ENCODE data around the gene C11orf16. TPM values are rescaled to one million over a fixed set of nuclear protein-coding genes. Genes with fewer than 3 reads are reported as not detected.

Gene C11orf16
- total RNA-seq, 2 donors from 2014 or later, result not detected

- peak overlapping the region; percentile 87 for H3K4me3 ChIP-seq
- ATAC-seq (ENCODE audit: insufficient number of reproducible peaks, low FRiP score, low read depth) (no peak), DNase-seq (ENCODE audit: low spot score) (no peak)
- no peak for TF ChIP-seq CTCF (IDR thresholded peaks at IDR 0.05)
- H3K27me3 ChIP-seq (replicated peaks; ENCODE audit: insufficient read depth), result no peaks in the 10 kb centered on the region
- H3K4me1 ChIP-seq (ENCODE audit: control insufficient read depth in 1 of 2, low read depth in 2 of 2), result peaks cover 14 to 41% of the 10 kb centered on the region in 2 donors
- no peaks in the 10 kb centered on the region for H3K36me3 ChIP-seq
- H3K9me3 ChIP-seq, result no peaks in the 10 kb centered on the region
- H3K27ac ChIP-seq, result peak overlapping the region; percentile 21 to 93
Observed at GRCh38 chr11:8962841-8963240, 30.1 kb upstream of the C11orf16 start.

GRCh38 chr11:8961401-8961800 is 28.7 kb upstream of the C11orf16 start:
- no peak for TF ChIP-seq CTCF (IDR thresholded peaks at IDR 0.05)
- Histone ChIP-seq H3K27me3 (replicated peaks; ENCODE audit: insufficient read depth) (no peaks in the 10 kb centered on the region), H3K4me3 (no peak overlapping the region), H3K36me3 (no peaks in the 10 kb centered on the region), H3K9me3 (no peaks in the 10 kb centered on the region), H3K4me1 (ENCODE audit: control insufficient read depth in 1 of 2, low read depth in 2 of 2) (peaks cover 14 to 41% of the 10 kb centered on the region in 2 donors), H3K27ac (no peak overlapping the region)
- DNase-seq (ENCODE audit: low spot score), result no peak
- ATAC-seq (ENCODE audit: insufficient number of reproducible peaks, low FRiP score, low read depth), result no peak

- Histone ChIP-seq H3K27ac (peak overlapping the region; percentile 6 to 50), H3K27me3 (replicated peaks; ENCODE audit: insufficient read depth) (no peaks in the 10 kb centered on the region), H3K36me3 (peaks cover 9% of the 10 kb centered on the region), H3K9me3 (no peaks in the 10 kb centered on the region), H3K4me3 (peak overlapping the region; percentile 11), H3K4me1 (ENCODE audit: control insufficient read depth in 1 of 2, low read depth in 2 of 2) (peaks cover 14 to 30% of the 10 kb centered on the region in 2 donors)
- ATAC-seq (ENCODE audit: insufficient number of reproducible peaks, low FRiP score, low read depth) (no peak), DNase-seq (ENCODE audit: low spot score) (no peak)
- TF ChIP-seq CTCF (IDR thresholded peaks at IDR 0.05), result peak; percentile 48
Observed at GRCh38 chr11:8959546-8960166, 26.9 kb upstream of the C11orf16 start.

GRCh38 chr11:8956860-8957259 is 24.1 kb upstream of the C11orf16 start:
- ATAC-seq (ENCODE audit: insufficient number of reproducible peaks, low FRiP score, low read depth) (no peak), DNase-seq (ENCODE audit: low spot score) (no peak)
- Histone ChIP-seq H3K27me3 (replicated peaks; ENCODE audit: insufficient read depth) (no peaks in the 10 kb centered on the region), H3K9me3 (no peaks in the 10 kb centered on the region), H3K36me3 (peaks cover 24% of the 10 kb centered on the region), H3K4me3 (no peak overlapping the region), H3K27ac (no peak overlapping the region), H3K4me1 (ENCODE audit: control insufficient read depth in 1 of 2, low read depth in 2 of 2) (peaks cover 2 to 18% of the 10 kb centered on the region in 2 donors)
- no peak for TF ChIP-seq CTCF (IDR thresholded peaks at IDR 0.05)

- no peaks in the 10 kb centered on the region for H3K9me3 ChIP-seq
- H3K4me1 ChIP-seq (ENCODE audit: control insufficient read depth in 1 of 2, low read depth in 2 of 2), result no peaks in the 10 kb centered on the region
- no peak overlapping the region for H3K4me3 ChIP-seq
- DNase-seq (ENCODE audit: low spot score) (no peak), ATAC-seq (ENCODE audit: insufficient number of reproducible peaks, low FRiP score, low read depth) (no peak)
- no peaks in the 10 kb centered on the region for H3K27me3 ChIP-seq (replicated peaks; ENCODE audit: insufficient read depth)
- no peak for TF ChIP-seq CTCF (IDR thresholded peaks at IDR 0.05)
- peaks cover 34% of the 10 kb centered on the region for H3K36me3 ChIP-seq
- no peak overlapping the region for H3K27ac ChIP-seq
Observed at GRCh38 chr11:8948886-8949285, 16.1 kb upstream of the C11orf16 start.
